B cell (primary cell): ENCODE data around the gene LDHA. TPM values are rescaled to one million over a fixed set of nuclear protein-coding genes. Genes with fewer than 3 reads are reported as not detected.
A peak's percentile ranks its signal among the peaks of the same experiment; 100 is the strongest.

Experiments used
- ATAC-seq: fragments of 200-7000 bp; cut with Tn5 transposase; one replicate; pipeline ENCODE4 v1.10.0; 2021; ENCODE audit warnings: low read depth, mild to moderate bottlenecking, moderate number of reproducible peaks, moderate library complexity
- CTCF ChIA-PET: fragments of 350-600 bp; sonication (Branson Sonifier 250); formaldehyde crosslinking; loops from one replicate; lab custom pipeline; 2021; ENCODE audit warnings: antibody characterized with exemption, inconsistent platforms; lab: Charles Lee
- POLR2A ChIA-PET: fragments of 350-600 bp; sonication (Branson Sonifier 250); formaldehyde crosslinking; loops from one replicate; lab custom pipeline; 2021; ENCODE audit warnings: antibody characterized with exemption; lab: Charles Lee
- DNase-seq: peaks from one replicate; pipeline ENCODE4 v3.0.0; 2013
- H2AFZ ChIP-seq: 2 replicates; pipeline ENCODE4 v1.6.1; 2012; ENCODE audit warnings: mild to moderate bottlenecking, low read depth, low read length; ENCODE audit not compliant: insufficient read depth, poor library complexity, severe bottlenecking
- H3K27ac ChIP-seq, 2 donors: 1 replicate in 1 of 2; 2 replicates in 1 of 2; pipeline ENCODE4 v1.5.1; 2012 to 2013; ENCODE audit warnings: low read length in 2 of 2, mild to moderate bottlenecking in 2 of 2, moderate library complexity in 1 of 2
- H3K27me3 ChIP-seq, 4 experiments: fragments of 200-600 bp in 1 of 4; sonication (generic) in 1 of 4; replicated peaks in 1 of 4; 1 replicate in 2 of 4; 2 replicates in 2 of 4; pipeline versions ENCODE4 v1.6.1 to v1.7.0; 2013 to 2016; ENCODE audit warnings: low read length in 3 of 4, mild to moderate bottlenecking in 2 of 4, mixed read lengths in 1 of 4, moderate library complexity in 1 of 4; ENCODE audit not compliant: insufficient read depth in 4 of 4, control insufficient read depth in 3 of 4; ENCODE audit errors: control extremely low read depth in 1 of 4
- H3K36me3 ChIP-seq, 2 experiments: replicated peaks in 1 of 2; 1 replicate in 1 of 2; 2 replicates in 1 of 2; pipeline versions ENCODE4 v1.6.1 to v1.7.1; 2013; ENCODE audit warnings: low read length in 1 of 2; ENCODE audit not compliant: insufficient read depth in 2 of 2, control insufficient read depth in 1 of 2; ENCODE audit errors: control extremely low read depth in 1 of 2, extremely low read depth in 1 of 2
- H3K4me1 ChIP-seq, 2 donors: fragments of 200-600 bp in 1 of 2; sonication (generic) in 1 of 2; 1 replicate in 1 of 2; 2 replicates in 1 of 2; pipeline versions ENCODE4 v1.5.1 to v1.6.1; 2013 to 2017; ENCODE audit warnings: low read length in 2 of 2; ENCODE audit not compliant: control insufficient read depth in 2 of 2, insufficient read depth in 2 of 2
- H3K4me2 ChIP-seq: replicated peaks from 2 replicates; pipeline ENCODE3; 2012; ENCODE audit warnings: mild to moderate bottlenecking, low read depth, low read length; ENCODE audit not compliant: poor library complexity, severe bottlenecking
- H3K4me3 ChIP-seq, 5 experiments: fragments of 200-600 bp in 1 of 5; sonication (generic) in 1 of 5; 1 replicate in 3 of 5; 2 replicates in 2 of 5; pipeline versions ENCODE4 v1.5.1 to v1.7.0; 2011 to 2016; ENCODE audit warnings: low read length in 4 of 5, mild to moderate bottlenecking in 4 of 5, low read depth in 2 of 5, control low read depth in 1 of 5, moderate library complexity in 1 of 5; ENCODE audit not compliant: insufficient read depth in 1 of 5; ENCODE audit errors: control extremely low read depth in 1 of 5, extremely low read depth in 1 of 5
- H3K79me2 ChIP-seq: fragments of 200-600 bp; sonication (generic); one replicate; pipeline ENCODE4 v1.6.0; 2016; ENCODE audit warnings: low read length; ENCODE audit not compliant: control insufficient read depth, insufficient read depth
- H3K9ac ChIP-seq: fragments of 200-600 bp; sonication (generic); 2 replicates; pipeline ENCODE4 v1.6.1; 2017; ENCODE audit warnings: mild to moderate bottlenecking, low read length, moderate library complexity
- H3K9me3 ChIP-seq, 3 donors: one replicate each; pipeline versions ENCODE4 v1.6.1 to v1.7.1; 2013; ENCODE audit warnings: low read length in 2 of 3; ENCODE audit not compliant: control insufficient read depth in 2 of 3, insufficient read depth in 1 of 3; ENCODE audit errors: control extremely low read depth in 1 of 3
- H4K20me1 ChIP-seq: 2 replicates; pipeline ENCODE4 v1.6.0; 2012; ENCODE audit warnings: mild to moderate bottlenecking, low read length; ENCODE audit not compliant: insufficient read depth, control insufficient read depth, poor library complexity, severe bottlenecking
- H3K27ac Mint-ChIP-seq: one replicate; pipeline ENCODE4 v1.8.0; 2021; ENCODE audit warnings: mixed read lengths
- H3K27me3 Mint-ChIP-seq: one replicate; pipeline ENCODE4 v1.8.0; 2021; ENCODE audit warnings: mixed read lengths
- H3K4me1 Mint-ChIP-seq: one replicate; pipeline ENCODE4 v1.8.0; 2021; ENCODE audit warnings: mixed read lengths
- H3K4me3 Mint-ChIP-seq: one replicate; pipeline ENCODE4 v1.8.0; 2021; ENCODE audit warnings: mixed read lengths
- H3K9me3 Mint-ChIP-seq: one replicate; pipeline ENCODE4 v1.8.0; 2022; ENCODE audit warnings: mixed read lengths; ENCODE audit not compliant: insufficient read depth
- CTCF ChIP-seq: fragments of 200-600 bp; IDR thresholded peaks from one replicate; pipeline ENCODE4 v1.8.0; 2022; ENCODE audit warnings: antibody characterized with exemption, mild to moderate bottlenecking
- EZH2 ChIP-seq: IDR thresholded peaks from 2 replicates; pipeline ENCODE4 v1.6.1; 2012; ENCODE audit warnings: borderline replicate concordance, low read depth, mild to moderate bottlenecking, moderate library complexity, low read length; ENCODE audit not compliant: insufficient read depth, poor library complexity, severe bottlenecking
- WGBS: methylation state at CpG from one replicate; pipeline ENCODE4 v1.1.5; 2013; ENCODE audit warnings: missing lambda C conversion rate; ENCODE audit not compliant: insufficient coverage; 5-methylcytosine and 5-hydroxymethylcytosine counted together
- intact Hi-C: fragments of 100-400 bp; cut with micrococcal nuclease; formaldehyde crosslinking; loops from one replicate; pipeline ENCODE4 v1.10.0; 2022
- polyA plus RNA-seq: library from polyadenylated mRNA; depleted of rRNA; stranded (reverse); fragments of >200 nt; gene quantifications from 2 replicates; pipeline ENCODE4 v1.2.3, GENCODE V29; 2012
- total RNA-seq, 2 donors: library from RNA; stranded (reverse); fragments of 120-200 nt in 1 of 2; gene quantifications; 1 replicate in 1 of 2; 2 replicates in 1 of 2; pipeline versions ENCODE4 v1.2.3 to v1.2.4, GENCODE V29; 2013 to 2022

LDHA gene
- total and polyA plus RNA-seq, 2 donors (not counting 1 experiment from before 2014, with no cell fraction given) = 91.2 to 113 TPM

- Mint-ChIP-seq H3K4me1 (peaks cover 15% of the 10 kb centered on the region), H3K27ac (peak overlapping the region; percentile 94), H3K4me3 (peak overlapping the region; percentile 37), H3K27me3 (no peaks in the 10 kb centered on the region), H3K9me3 (no peaks in the 10 kb centered on the region)
- no peaks in the 10 kb centered on the region for H3K79me2 ChIP-seq
- POLR2A ChIA-PET = interaction anchor here (0.9 to 2.6 kb wide), 2 partner anchors 10 to 11 kb away, joined by 3 to 12 read pairs; partner anchors contain the start of gene LDHA
- H3K4me1 ChIP-seq = peaks cover 17 to 18% of the 10 kb centered on the region in 2 donors
- no peak overlapping the region for H3K4me3 ChIP-seq
- H3K4me2 ChIP-seq = peak overlapping the region; percentile 50
- no peaks in the 10 kb centered on the region for H3K27me3 ChIP-seq
- no peak for ATAC-seq
- CTCF ChIA-PET = interaction anchor here (1.0 kb wide), 1 partner anchor 140 kb away, joined by 3 read pairs; no protein-coding TSS in a partner anchor
- no peaks in the 10 kb centered on the region for H3K36me3 ChIP-seq
- H4K20me1 ChIP-seq = no peaks in the 10 kb centered on the region
- peak overlapping the region; percentile 96 for H2AFZ ChIP-seq
- no peak overlapping the region for H3K9ac ChIP-seq
- no peaks in the 10 kb centered on the region for H3K9me3 ChIP-seq
- intact Hi-C loops = loop anchor here (1.0 kb wide), 1 partner anchor 12 kb away; no protein-coding TSS in a partner anchor
- no peak for TF ChIP-seq CTCF
- no peak for TF ChIP-seq EZH2
- 43% methylated on average over 2 of the region's 3 CpGs for WGBS
- H3K27ac ChIP-seq = peak overlapping the region; percentile 60 to 75
- DNase-seq = peak; percentile 18
These were observed 10.2 kb upstream of the LDHA start for GRCh38 chr11:18384157-18384641.

GRCh38 chr11:18390088-18390487, 4.3 kb upstream of the LDHA start:
- CTCF ChIA-PET = interaction anchor here (0.6 kb wide), 1 partner anchor 27 kb away, joined by 3 read pairs; no protein-coding TSS in a partner anchor
- Mint-ChIP-seq H3K27me3 (no peaks in the 10 kb centered on the region), H3K4me3 (no peak overlapping the region), H3K4me1 (peaks cover 10% of the 10 kb centered on the region), H3K27ac (no peak overlapping the region), H3K9me3 (no peaks in the 10 kb centered on the region)
- TF ChIP-seq CTCF (no peak), EZH2 (no peak)
- peaks cover 7% of the 10 kb centered on the region for H4K20me1 ChIP-seq
- intact Hi-C loops = loop anchor here (10.0 kb wide), 2 partner anchors 335 to 1975 kb away; partner anchors contain the start of genes HTATIP2 and IGSF22
- no peak for DNase-seq
- H3K27me3 ChIP-seq = no peaks in the 10 kb centered on the region
- H3K9me3 ChIP-seq = no peaks in the 10 kb centered on the region
- no peak for ATAC-seq
- no peak overlapping the region for H3K4me2 ChIP-seq
- no peak overlapping the region for H2AFZ ChIP-seq
- H3K36me3 ChIP-seq = no peaks in the 10 kb centered on the region
- WGBS = 85% methylated on average over 3 of the region's 3 CpGs
- POLR2A ChIA-PET = no interaction called here
- H3K27ac ChIP-seq = no peak overlapping the region
- peaks cover 5 to 8% of the 10 kb centered on the region in 2 donors for H3K4me1 ChIP-seq
- no peak overlapping the region for H3K4me3 ChIP-seq
- H3K79me2 ChIP-seq = peaks cover 7% of the 10 kb centered on the region
- no peak overlapping the region for H3K9ac ChIP-seq
